Heart left ventricle (tissue), 16 donors: ENCODE data around the gene SLC25A43. TPM values are rescaled to one million over a fixed set of nuclear protein-coding genes. Genes with fewer than 3 reads are reported as not detected.
"Not testable (repeated sequence)": the region's sequence is repeated elsewhere in the genome, so short reads cannot be mapped to it uniquely, and the experiment has no call there.

ENCODE experiments used
- ATAC-seq, 4 donors: fragments of 200-7000 bp; cut with Tn5 transposase; one replicate each; pipeline ENCODE4 v1.9.1; 2020 to 2022; ENCODE audit warnings: moderate library complexity in 4 of 4, mild to moderate bottlenecking in 3 of 4, moderate number of reproducible peaks in 1 of 4
- DNase-seq, 5 donors: peaks; one replicate each; pipeline ENCODE4 v3.0.0-alpha.2; 2020
- H3K27ac ChIP-seq, 12 donors: fragments of 200-600 bp; sonication (generic) in 4 of 12; one replicate each; pipeline versions ENCODE4 v1.5.0 to v1.8.0; 2016 to 2022; ENCODE audit warnings: mild to moderate bottlenecking in 2 of 12
- H3K27me3 ChIP-seq, 9 donors: fragments of 200-600 bp; sonication (generic) in 2 of 9; one replicate each; pipeline versions ENCODE4 v1.5.1 to v1.8.0; 2016 to 2022; ENCODE audit warnings: mild to moderate bottlenecking in 3 of 9
- H3K36me3 ChIP-seq, 9 donors: fragments of 200-600 bp; sonication (generic) in 2 of 9; one replicate each; pipeline versions ENCODE4 v1.5.0 to v1.8.0; 2018 to 2022; ENCODE audit warnings: mild to moderate bottlenecking in 2 of 9
- H3K4me1 ChIP-seq, 12 donors: fragments of 200-600 bp; sonication (generic) in 4 of 12; one replicate each; pipeline versions ENCODE4 v1.5.0 to v1.8.0; 2016 to 2022; ENCODE audit warnings: mild to moderate bottlenecking in 3 of 12
- H3K4me3 ChIP-seq, 12 donors: fragments of 200-600 bp; sonication (generic) in 4 of 12; one replicate each; pipeline versions ENCODE4 v1.5.0 to v1.8.0; 2017 to 2022; ENCODE audit warnings: mild to moderate bottlenecking in 9 of 12, moderate library complexity in 4 of 12
- H3K9me3 ChIP-seq, 12 donors: fragments of 200-600 bp; sonication (generic) in 4 of 12; one replicate each; pipeline versions ENCODE4 v1.5.0 to v1.8.0; 2016 to 2022; ENCODE audit warnings: mild to moderate bottlenecking in 1 of 12
- CTCF ChIP-seq, 12 donors: fragments of 200-600 bp; sonication (generic) in 4 of 12; IDR thresholded peaks; one replicate each; pipeline versions ENCODE4 v1.5.0 to v1.8.0; 2018 to 2022; ENCODE audit warnings: antibody characterized with exemption in 12 of 12, mild to moderate bottlenecking in 5 of 12
- POLR2A ChIP-seq, 2 donors: fragments of 450-650 bp; IDR thresholded peaks; one replicate each; pipeline ENCODE4 v1.6.1; 2017; ENCODE audit warnings: antibody characterized with exemption in 2 of 2, mild to moderate bottlenecking in 2 of 2, moderate library complexity in 2 of 2
- WGBS, 4 donors: extraction: QIAGEN DNeasy Blood & Tissue Kit in 2 of 4; methylation state at CpG; one replicate each; pipeline versions ENCODE4 v1.1.5 to v1.1.7; 2013 to 2018; 5-methylcytosine and 5-hydroxymethylcytosine counted together
- intact Hi-C, 10 donors: fragments of 100-400 bp; cut with DNase I; formaldehyde crosslinking; loops; one replicate each; pipeline versions ENCODE4 v1.11.1 to v1.14.2; 2022
- polyA plus RNA-seq, 2 donors: library from polyadenylated mRNA; stranded (reverse); fragments of 200-250 nt; gene quantifications; one replicate each; pipeline ENCODE4 v1.2.3, GENCODE V29; 2013
- total RNA-seq, 9 donors: library from RNA; depleted of rRNA in 2 of 9; stranded (reverse); fragments of >200 nt in 2 of 9; fragmentation: NEBNext Ultra II Directional in 3 of 9; extraction: Animal tissue kit (Norgen Biotek cat#: 25700) in 3 of 9; gene quantifications; one replicate each; pipeline versions ENCODE4 v1.1.0 to v1.2.4, GENCODE V29; 2016 to 2023
- donor health status: ischemic (EF 13 %, LVEDD 7.1; RV severe dilation, severe dysfunction).
- donor health status: healthy with polysubstance abuse.
- donor health status: DM: no; HTN: yes; CAD: no.
- donor health status: DM: no; HTN: no; CAD: no.
- donor health status: ischemic (EF 25% LVEDD 6.9; RV normal size, moderate dysfunction).
- donor health status: ischemic (EF 25% LVEDD 5.7; RV mildly dilated, moderate dysfunction).
- donor health status: healthy.
- donor health status: DM: yes; HTN: yes; CAD: no.
- donor health status: ischemic (EF 35%, LVEDD 5.7; RV mildly dilated, moderate dysfunction).
- donor health status: nonischemic (EF 11% LVEDD 7.7; RV severe dilation, severe dysfunction).
- donor health status: DM: yes; HTN: yes; CAD: no.
- donor health status: PGD.
- donor health status: ischemic (EF 29% LVEDD 5.4; RV normal size, mild dysfunction).
- donor health status: nonischemic (EF 23%, LVEDD 6.1; RV moderate dilation, normal function).

The SLC25A43 gene
- total and polyA plus RNA-seq, 11 donors, result 1.7 to 7.8 (median 3.1) TPM

GRCh38 chrX:119363391-119363790 is 35.7 kb upstream of the SLC25A43 start:
- Histone ChIP-seq H3K36me3 (no peaks in the 10 kb centered on the region), H3K27ac (no peak overlapping the region), H3K27me3 (no peaks in the 10 kb centered on the region), H3K4me3 (no peak overlapping the region), H3K9me3 (no peaks in the 10 kb centered on the region), H3K4me1 (no peaks in the 10 kb centered on the region)
- ATAC-seq (no peak), DNase-seq (no peak)
- TF ChIP-seq POLR2A (IDR thresholded peaks at IDR 0.05), result no peak
- no peak for TF ChIP-seq CTCF (IDR thresholded peaks at IDR 0.05)
- intact Hi-C loops, result no loop called here
- 67 to 70% (median 69%) methylated on average over 6 of the region's 6 CpGs for WGBS, 4 donors

- H3K4me3 ChIP-seq, H3K36me3 ChIP-seq, H3K4me1 ChIP-seq, DNase-seq, H3K9me3 ChIP-seq, intact Hi-C loops, ATAC-seq, H3K27ac ChIP-seq: not testable (repeated sequence)
- WGBS, 4 donors, result 63 to 73% (median 70%) methylated on average over 2 of the region's 2 CpGs
- H3K27me3 ChIP-seq, result peaks cover 0 to 25% (median 0%) of the 10 kb centered on the region in 9 donors
Observed at GRCh38 chrX:119371861-119372260, 27.3 kb upstream of the SLC25A43 start.

GRCh38 chrX:119374736-119375135 is 24.4 kb upstream of the SLC25A43 start:
- no peak for DNase-seq
- TF ChIP-seq POLR2A (IDR thresholded peaks at IDR 0.05) (no peak), CTCF (IDR thresholded peaks at IDR 0.05) (no peak)
- Histone ChIP-seq H3K9me3 (no peaks in the 10 kb centered on the region), H3K4me1 (no peaks in the 10 kb centered on the region), H3K36me3 (no peaks in the 10 kb centered on the region), H3K4me3 (no peak overlapping the region), H3K27me3 (peaks cover 0 to 26% (median 0%) of the 10 kb centered on the region in 9 donors), H3K27ac (no peak overlapping the region)
- no peak for ATAC-seq
- WGBS, 4 donors, result 51 to 74% (median 61%) methylated on average over 2 of the region's 2 CpGs
- intact Hi-C loops, result no loop called here

GRCh38 chrX:119375561-119375960 is 23.6 kb upstream of the SLC25A43 start:
- H3K27me3 ChIP-seq, result peaks cover 0 to 26% (median 0%) of the 10 kb centered on the region in 9 donors
- TF ChIP-seq CTCF (IDR thresholded peaks at IDR 0.05) (no peak), POLR2A (IDR thresholded peaks at IDR 0.05) (no peak)
- no peak overlapping the region for H3K27ac ChIP-seq
- H3K4me1 ChIP-seq, result no peaks in the 10 kb centered on the region
- no peak overlapping the region for H3K4me3 ChIP-seq
- H3K36me3 ChIP-seq, result no peaks in the 10 kb centered on the region
- WGBS, 4 donors, result 57 to 86% (median 79%) methylated on average over 3 of the region's 3 CpGs
- H3K9me3 ChIP-seq, result no peaks in the 10 kb centered on the region
- intact Hi-C loops, result no loop called here
- DNase-seq (no peak), ATAC-seq (no peak)

- Histone ChIP-seq H3K4me1 (no peaks in the 10 kb centered on the region), H3K27ac (no peak overlapping the region), H3K27me3 (peaks cover 0 to 23% (median 0%) of the 10 kb centered on the region in 9 donors), H3K36me3 (no peaks in the 10 kb centered on the region), H3K4me3 (no peak overlapping the region), H3K9me3 (no peaks in the 10 kb centered on the region)
- no peak for TF ChIP-seq POLR2A (IDR thresholded peaks at IDR 0.05)
- no peak for TF ChIP-seq CTCF (IDR thresholded peaks at IDR 0.05)
- intact Hi-C loops, result no loop called here
- DNase-seq, result no peak
- ATAC-seq, result no peak
- 73 to 85% (median 82%) methylated on average over 5 of the region's 5 CpGs for WGBS, 4 donors
Observed at GRCh38 chrX:119376312-119376711, 22.8 kb upstream of the SLC25A43 start.
